HL-60/S4 treated with phorbol 12-myristate 13-acetate at 8.2 ng/mL for 4 days and 3 days (cell line): ENCODE data around the gene SF3B5.
"Not testable (repeated sequence)": the region's sequence is repeated elsewhere in the genome, so short reads cannot be mapped to it uniquely, and the experiment has no call there.

ENCODE experiments used
- in situ Hi-C: fragments of 300-500 bp; cut with MboI; formaldehyde crosslinking; loops from 2 replicates; pipeline ENCODE4 v1.15.0; 2022; ENCODE audit warnings: low sequenced_read_pairs

The SF3B5 gene

GRCh38 chr6:144106206-144106605, 10.8 kb upstream of the SF3B5 start:
- in situ Hi-C loops, result loop anchor here (10.0 kb wide), 1 partner anchor 119 kb away; no protein-coding TSS in a partner anchor

GRCh38 chr6:144104898-144105487, 9.6 kb upstream of the SF3B5 start:
- in situ Hi-C loops, result loop anchor here (10.0 kb wide), 1 partner anchor 120 kb away; no protein-coding TSS in a partner anchor

GRCh38 chr6:144104488-144104887, 9.1 kb upstream of the SF3B5 start:
- in situ Hi-C loops, result loop anchor here (10.0 kb wide), 1 partner anchor 120 kb away; no protein-coding TSS in a partner anchor

GRCh38 chr6:144103026-144103563, 7.7 kb upstream of the SF3B5 start:
- in situ Hi-C loops, result loop anchor here (10.0 kb wide), 1 partner anchor 122 kb away; no protein-coding TSS in a partner anchor

- in situ Hi-C loops, result no loop called here
These were observed 3.6 kb upstream of the SF3B5 start for GRCh38 chr6:144098993-144099392.

GRCh38 chr6:144094731-144095133, 641 bp downstream of the SF3B5 start:
- in situ Hi-C loops, result no loop called here

GRCh38 chr6:144093658-144094057, 1.7 kb downstream of the SF3B5 start:
- in situ Hi-C loops, result no loop called here

GRCh38 chr6:144093236-144093635, 2.1 kb downstream of the SF3B5 start:
- in situ Hi-C loops, result no loop called here

GRCh38 chr6:144090384-144090783, 5.0 kb downstream of the SF3B5 start:
- in situ Hi-C loops, result no loop called here

- in situ Hi-C loops, result no loop called here
These were observed 7.5 kb downstream of the SF3B5 start for GRCh38 chr6:144087789-144088426.

- in situ Hi-C loops, result no loop called here
These were observed 8.4 kb downstream of the SF3B5 start for GRCh38 chr6:144086959-144087358.

- in situ Hi-C loops, result no loop called here
These were observed 12.2 kb downstream of the SF3B5 start for GRCh38 chr6:144083172-144083571.

- in situ Hi-C loops, result not testable (repeated sequence)
These were observed 13.0 kb downstream of the SF3B5 start for GRCh38 chr6:144082412-144082811.

- in situ Hi-C loops, result no loop called here
These were observed 17.5 kb downstream of the SF3B5 start for GRCh38 chr6:144077871-144078270.

GRCh38 chr6:144075875-144076274, 19.5 kb downstream of the SF3B5 start:
- in situ Hi-C loops, result no loop called here

GRCh38 chr6:144075187-144075586, 20.2 kb downstream of the SF3B5 start:
- in situ Hi-C loops, result no loop called here

- in situ Hi-C loops, result no loop called here
These were observed 22.3 kb downstream of the SF3B5 start for GRCh38 chr6:144073024-144073423.

- in situ Hi-C loops, result no loop called here
These were observed 25.9 kb downstream of the SF3B5 start for GRCh38 chr6:144069506-144069905.

- in situ Hi-C loops, result no loop called here
These were observed 26.6 kb downstream of the SF3B5 start for GRCh38 chr6:144068794-144069193.

GRCh38 chr6:144066741-144067484, 28.5 kb downstream of the SF3B5 start:
- in situ Hi-C loops, result no loop called here

- in situ Hi-C loops, result no loop called here
These were observed 29.1 kb downstream of the SF3B5 start for GRCh38 chr6:144066255-144066654.
